H9 (cell line): Measurements from ENCODE around the gene SLMAP. TPM values are rescaled to one million over a fixed set of nuclear protein-coding genes. Genes with fewer than 3 reads are reported as not detected.

ENCODE experiments used
- DNase-seq: peaks from one replicate; pipeline ENCODE4 v3.0.0-alpha.2; 2017
- H2AFZ ChIP-seq: one replicate; pipeline ENCODE4 v1.6.1; 2013; ENCODE audit warnings: mild to moderate bottlenecking, low read length, control low read depth, moderate library complexity
- H2AK5ac ChIP-seq: 2 replicates; pipeline ENCODE4 v1.6.1; 2013; ENCODE audit warnings: low read length, control low read depth, mixed read lengths; ENCODE audit not compliant: insufficient read length
- H2BK120ac ChIP-seq: one replicate; pipeline ENCODE4 v1.6.1; 2013; ENCODE audit warnings: low read depth, mild to moderate bottlenecking, low read length, control low read depth, inconsistent platforms; ENCODE audit not compliant: poor library complexity, severe bottlenecking
- H2BK12ac ChIP-seq: 2 replicates; pipeline ENCODE4 v1.6.1; 2013; ENCODE audit warnings: low read length, control low read depth, mixed read lengths, low read depth; ENCODE audit not compliant: insufficient read length
- H2BK15ac ChIP-seq: 2 replicates; pipeline ENCODE4 v1.6.1; 2013; ENCODE audit warnings: low read depth, low read length, control low read depth
- H2BK20ac ChIP-seq: one replicate; pipeline ENCODE4 v1.6.1; 2013; ENCODE audit warnings: low read depth, mild to moderate bottlenecking, low read length, control low read depth, inconsistent platforms; ENCODE audit not compliant: poor library complexity, severe bottlenecking
- H2BK5ac ChIP-seq: 2 replicates; pipeline ENCODE4 v1.6.1; 2013; ENCODE audit warnings: low read length, control low read depth, mixed read lengths; ENCODE audit not compliant: insufficient read length
- H3K14ac ChIP-seq: 2 replicates; pipeline ENCODE4 v1.6.1; 2013; ENCODE audit warnings: low read length, control low read depth; ENCODE audit not compliant: insufficient read depth
- H3K18ac ChIP-seq: 2 replicates; pipeline ENCODE4 v1.6.1; 2013; ENCODE audit warnings: low read depth, mild to moderate bottlenecking, mixed read lengths, low read length, control low read depth; ENCODE audit not compliant: insufficient read length
- H3K23ac ChIP-seq: 2 replicates; pipeline ENCODE4 v1.6.1; 2013; ENCODE audit warnings: low read length, control low read depth, mixed read lengths, low read depth; ENCODE audit not compliant: insufficient read length
- H3K23me2 ChIP-seq: 2 replicates; pipeline ENCODE4 v1.6.1; 2013; ENCODE audit warnings: low read depth, mild to moderate bottlenecking, mixed read lengths, low read length, control low read depth; ENCODE audit not compliant: insufficient read length, poor library complexity, severe bottlenecking
- H3K27ac ChIP-seq: 2 replicates; pipeline ENCODE4 v1.5.1; 2013; ENCODE audit warnings: low read length, control low read depth, mixed read lengths, low read depth; ENCODE audit not compliant: insufficient read length
- H3K27me3 ChIP-seq: 2 replicates; pipeline ENCODE4 v1.6.1; 2013; ENCODE audit warnings: low read length, control low read depth, inconsistent platforms; ENCODE audit not compliant: insufficient read depth
- H3K4ac ChIP-seq: 2 replicates; pipeline ENCODE4 v1.6.1; 2013; ENCODE audit warnings: low read depth, mild to moderate bottlenecking, control low read depth, inconsistent platforms, low read length, moderate library complexity
- H3K4me1 ChIP-seq: 2 replicates; pipeline ENCODE4 v1.6.1; 2013; ENCODE audit warnings: low read length, control low read depth, inconsistent platforms; ENCODE audit not compliant: insufficient read depth
- H3K4me2 ChIP-seq: 2 replicates; pipeline ENCODE4 v1.6.1; 2013; ENCODE audit warnings: low read length, control low read depth, mixed read lengths; ENCODE audit not compliant: insufficient read length, insufficient read depth
- H3K56ac ChIP-seq: 2 replicates; pipeline ENCODE4 v1.6.1; 2013; ENCODE audit warnings: low read depth, mild to moderate bottlenecking, mixed read lengths, low read length, control low read depth; ENCODE audit not compliant: insufficient read length
- H3K79me1 ChIP-seq: 2 replicates; pipeline ENCODE4 v1.6.1; 2013; ENCODE audit warnings: low read depth, mild to moderate bottlenecking, moderate library complexity, low read length, control low read depth, inconsistent platforms; ENCODE audit not compliant: insufficient read depth, poor library complexity, severe bottlenecking
- H3K79me2 ChIP-seq: 2 replicates; pipeline ENCODE4 v1.6.1; 2013; ENCODE audit warnings: low read length, control low read depth, inconsistent platforms; ENCODE audit not compliant: insufficient read depth
- H3K9ac ChIP-seq: 2 replicates; pipeline ENCODE4 v1.6.1; 2013; ENCODE audit warnings: low read length, control low read depth, mixed read lengths; ENCODE audit not compliant: insufficient read length; ENCODE audit errors: extremely low read depth
- H3K9me3 ChIP-seq: one replicate; pipeline ENCODE4 v1.6.1; 2013; ENCODE audit warnings: low read depth, low read length, inconsistent platforms; ENCODE audit not compliant: control insufficient read depth
- H3T11ph ChIP-seq: one replicate; pipeline ENCODE4 v1.6.1; 2013; ENCODE audit warnings: mild to moderate bottlenecking, low read length, control low read depth, inconsistent platforms
- H4K20me1 ChIP-seq: one replicate; pipeline ENCODE4 v1.6.1; 2013; ENCODE audit not compliant: control insufficient read depth, insufficient read length, insufficient read depth
- H4K5ac ChIP-seq: 2 replicates; pipeline ENCODE4 v1.6.1; 2013; ENCODE audit warnings: low read depth, mild to moderate bottlenecking, mixed read lengths, low read length, control low read depth; ENCODE audit not compliant: insufficient read length
- H4K8ac ChIP-seq: replicated peaks from 2 replicates; pipeline ENCODE4 v1.6.1; 2013; ENCODE audit warnings: low read length, control low read depth, mixed read lengths, low read depth; ENCODE audit not compliant: insufficient read length
- H4K91ac ChIP-seq: 2 replicates; pipeline ENCODE4 v1.6.1; 2013; ENCODE audit warnings: low read depth, mild to moderate bottlenecking, moderate library complexity, mixed read lengths, low read length, control low read depth; ENCODE audit not compliant: insufficient read length
- H3K27ac Mint-ChIP-seq, 3 experiments: 2 replicates in 2 of 3; 3 replicates in 1 of 3; pipeline ENCODE4 v1.8.0; 2020 to 2021; ENCODE audit warnings: mixed read lengths in 3 of 3, mild to moderate bottlenecking in 1 of 3, moderate library complexity in 1 of 3
- H3K27me3 Mint-ChIP-seq: 2 replicates; pipeline ENCODE4 v1.8.0; 2021; ENCODE audit warnings: low read depth, mild to moderate bottlenecking, moderate library complexity, mixed read lengths
- H3K36me3 Mint-ChIP-seq, 3 experiments: 2 replicates in 2 of 3; 3 replicates in 1 of 3; pipeline ENCODE4 v1.8.0; 2020 to 2021; ENCODE audit warnings: low read depth in 3 of 3, mixed read lengths in 3 of 3; ENCODE audit not compliant: insufficient read depth in 1 of 3
- H3K4me1 Mint-ChIP-seq, 2 experiments: 2 replicates each; pipeline ENCODE4 v1.8.0; 2020; ENCODE audit warnings: mixed read lengths in 2 of 2
- H3K4me3 Mint-ChIP-seq, 2 experiments: 2 replicates in 1 of 2; 3 replicates in 1 of 2; pipeline ENCODE4 v1.8.0; 2020 to 2021; ENCODE audit warnings: mild to moderate bottlenecking in 2 of 2, mixed read lengths in 2 of 2, moderate library complexity in 1 of 2
- H3K9me3 Mint-ChIP-seq, 2 experiments: 2 replicates in 1 of 2; 3 replicates in 1 of 2; pipeline ENCODE4 v1.8.0; 2020; ENCODE audit warnings: mild to moderate bottlenecking in 2 of 2, mixed read lengths in 2 of 2, moderate library complexity in 1 of 2
- CTCF ChIP-seq: fragments of 200-600 bp; sonication (generic); conservative IDR thresholded peaks from 3 replicates; pipeline ENCODE4 v1.8.0; 2021; ENCODE audit warnings: antibody characterized with exemption, mild to moderate bottlenecking
- WGBS: extraction: QIAGEN DNeasy Blood & Tissue Kit; methylation state at CpG from one replicate; pipeline ENCODE4 v1.1.7; 2013; ENCODE audit warnings: missing lambda C conversion rate, low lambda C conversion rate, mixed read lengths; ENCODE audit not compliant: insufficient read length; ENCODE audit errors: extremely low coverage; 5-methylcytosine and 5-hydroxymethylcytosine counted together
- total RNA-seq: library from RNA; stranded (reverse); gene quantifications from 2 replicates; pipeline ENCODE4 v1.2.1, GENCODE V29; 2021

Gene SLMAP
- total RNA-seq, 1 experiment from 2014 or later = 65.1 TPM

GRCh38 chr3:57805266-57805665 is 49.2 kb downstream of the SLMAP start:
- Histone ChIP-seq H2BK120ac (no peak overlapping the region), H2BK15ac (no peak overlapping the region), H2AFZ (no peak overlapping the region), H3K18ac (no peak overlapping the region), H4K20me1 (no peaks in the 10 kb centered on the region), H3K14ac (no peak overlapping the region), H3K27ac (no peak overlapping the region), H4K91ac (no peak overlapping the region), H3K23ac (no peak overlapping the region), H2AK5ac (no peak overlapping the region), H3K79me2 (peaks cover 2% of the 10 kb centered on the region; the same call in 1 of the 2 replicates), H4K5ac (no peak overlapping the region), H2BK5ac (no peak overlapping the region), H3K9me3 (no peaks in the 10 kb centered on the region), H3K56ac (no peak overlapping the region), H3K79me1 (no peaks in the 10 kb centered on the region), H2BK12ac (no peak overlapping the region), H3K4ac (no peak overlapping the region), H3K4me2 (no peak overlapping the region), H3K23me2 (no peaks in the 10 kb centered on the region), H2BK20ac (no peak overlapping the region), H3T11ph (no peak overlapping the region), H4K8ac (no peak overlapping the region), H3K4me1 (peaks cover 3% of the 10 kb centered on the region; the same call in 1 of the 2 replicates), H3K9ac (no peak overlapping the region), H3K27me3 (no peaks in the 10 kb centered on the region)
- WGBS = no CpG with 5 or more reads among the region's 1 CpG
- Mint-ChIP-seq H3K9me3 (no peaks in the 10 kb centered on the region), H3K27ac (peak overlapping the region in 2 of 3 experiments; percentile 42 to 82; a peak in 3 of 7 replicates), H3K4me1 (peaks cover 63 to 66% of the 10 kb centered on the region in 2 experiments), H3K36me3 (no peaks in the 10 kb centered on the region), H3K27me3 (no peaks in the 10 kb centered on the region), H3K4me3 (no peak overlapping the region)
- TF ChIP-seq CTCF = no peak
- DNase-seq = no peak
